Head of caudate nucleus (tissue), 42 donors: ENCODE data around the gene PDE1C.
"Not testable (repeated sequence)": the region's sequence is repeated elsewhere in the genome, so short reads cannot be mapped to it uniquely, and the experiment has no call there.

Experiments
- DNase-seq, 42 donors: peaks; one replicate each; pipeline versions ENCODE4 v3.0.0 to v3.0.0-alpha.2; 2020 to 2021; ENCODE audit warnings: mixed read lengths in 7 of 42
- intact Hi-C: fragments of 100-400 bp; cut with DNase I; formaldehyde crosslinking; loops from one replicate; pipeline ENCODE4 v1.15.0; 2022

Gene PDE1C

DNA sequence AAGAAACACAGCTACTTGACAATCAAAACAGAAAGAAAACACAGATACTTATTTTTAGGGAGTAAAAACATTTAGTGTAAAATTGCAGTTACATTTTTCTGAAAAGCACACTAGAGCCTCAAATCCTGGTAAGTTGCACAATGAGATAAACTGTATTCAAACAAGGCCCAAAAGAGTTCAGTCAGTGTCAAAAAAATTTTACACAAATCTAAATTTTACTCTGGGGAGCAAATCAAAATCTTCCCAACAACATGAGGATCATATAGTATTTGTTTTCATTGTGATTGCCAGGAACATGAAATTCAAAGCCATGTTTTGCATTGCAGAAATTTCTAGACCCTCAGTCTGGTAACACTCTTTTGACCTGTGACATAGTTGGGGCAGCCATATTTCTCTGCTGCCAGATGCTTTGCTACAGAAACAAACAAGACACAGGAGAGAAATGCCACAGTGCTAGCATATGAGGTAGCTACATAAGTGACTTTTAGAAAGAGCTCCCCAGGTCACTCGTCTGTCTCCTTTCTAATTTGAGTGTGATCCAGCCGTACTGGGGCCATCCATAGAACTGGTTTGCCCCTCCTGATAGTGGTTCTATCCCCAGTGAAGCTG, 49.6 kb downstream of the PDE1C start:
- intact Hi-C loops: no loop called here
- DNase-seq: no peak

DNA sequence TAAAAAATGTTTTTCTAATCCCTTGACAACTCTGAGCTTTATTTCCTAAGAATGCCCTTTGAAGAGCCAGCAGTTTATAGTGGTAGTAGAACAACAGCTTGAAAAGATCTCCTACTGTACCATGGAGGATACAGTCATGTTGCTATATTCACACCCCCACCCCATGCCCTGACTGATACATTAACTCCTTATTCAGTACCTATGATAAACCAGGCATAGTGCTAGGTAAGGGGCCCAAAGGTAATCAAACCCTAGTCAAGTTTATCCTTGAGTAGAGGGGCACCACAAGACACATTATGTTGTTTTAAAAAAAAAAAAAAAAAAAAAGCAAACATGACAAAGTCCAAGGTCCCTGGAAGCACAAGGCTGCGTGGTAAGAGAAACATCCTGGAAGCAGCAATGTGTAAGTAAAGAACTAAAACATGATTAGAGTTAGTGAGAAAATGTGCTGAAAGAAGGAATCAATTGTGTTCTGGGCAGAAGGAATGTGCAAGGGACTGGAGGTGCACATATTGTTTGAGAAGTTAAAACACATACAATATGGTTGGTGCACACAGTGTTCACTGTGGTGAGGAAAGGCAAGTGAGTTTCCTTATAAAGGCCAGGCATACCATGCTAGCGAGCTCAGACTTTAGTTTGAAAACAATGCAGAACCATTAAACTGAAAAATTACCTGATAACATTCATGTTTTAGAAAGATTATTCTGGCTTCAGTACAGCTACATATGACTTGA, 51.2 kb downstream of the PDE1C start:
- DNase-seq: no peak
- intact Hi-C loops: no loop called here

DNA sequence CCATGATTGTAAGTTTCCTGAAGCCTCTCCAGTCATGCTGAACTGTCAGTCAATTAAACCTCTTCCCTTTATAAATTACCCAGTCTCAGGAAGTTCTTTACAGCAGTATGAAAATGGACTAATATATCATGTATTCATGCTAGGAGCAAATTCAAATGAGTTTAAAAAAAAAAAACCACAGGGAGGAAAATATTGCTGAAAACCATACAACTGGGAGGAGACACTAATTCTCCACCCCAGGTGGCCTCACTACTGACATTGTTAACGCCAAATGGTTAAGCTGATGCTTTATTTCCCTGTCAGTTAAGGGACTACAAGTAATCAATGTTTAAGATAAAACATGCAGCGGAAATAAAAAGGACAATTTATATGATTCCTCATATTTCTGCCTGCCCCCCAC, 55.1 kb downstream of the PDE1C start:
- DNase-seq: no peak
- intact Hi-C loops: no loop called here

DNA sequence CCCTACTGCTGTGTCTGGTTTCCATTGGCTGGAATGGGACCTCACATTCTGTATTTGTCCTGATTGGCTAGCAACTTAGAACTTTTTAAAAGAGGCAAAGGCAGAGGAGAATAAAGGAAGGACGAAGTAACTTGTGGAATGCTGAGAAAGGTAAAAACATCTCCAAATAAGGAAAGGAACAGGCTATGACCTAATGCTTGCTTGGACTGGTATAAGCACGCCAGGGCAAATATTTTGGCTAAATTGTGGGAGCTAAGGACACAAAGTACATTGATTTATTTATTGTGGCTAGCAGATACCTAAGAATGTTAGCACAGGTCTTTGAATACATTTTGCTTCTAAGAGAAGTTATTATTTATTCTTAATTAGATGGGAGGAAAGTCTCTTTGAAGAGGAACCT, 56.7 kb downstream of the PDE1C start:
- intact Hi-C loops, DNase-seq: not testable (repeated sequence)

DNA sequence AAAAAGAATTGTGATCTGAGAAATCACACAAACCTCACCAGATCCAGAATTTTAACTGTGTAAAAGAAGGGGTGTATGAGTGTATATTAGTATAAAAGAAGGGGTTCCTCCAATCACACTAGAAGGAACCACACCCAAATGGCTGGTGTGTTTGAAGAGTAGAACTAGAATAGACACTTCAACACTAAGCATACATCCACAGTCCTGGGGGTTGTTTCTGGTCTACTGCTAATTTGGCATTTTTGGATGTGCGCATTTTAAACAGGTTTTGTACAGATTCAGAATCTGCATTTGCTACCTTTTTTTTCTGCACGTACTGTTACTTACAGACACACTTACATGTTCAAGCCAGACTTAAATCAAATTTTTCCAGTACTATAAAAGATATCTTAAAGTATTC, 64.6 kb downstream of the PDE1C start:
- intact Hi-C loops: no loop called here
- DNase-seq: no peak

DNA sequence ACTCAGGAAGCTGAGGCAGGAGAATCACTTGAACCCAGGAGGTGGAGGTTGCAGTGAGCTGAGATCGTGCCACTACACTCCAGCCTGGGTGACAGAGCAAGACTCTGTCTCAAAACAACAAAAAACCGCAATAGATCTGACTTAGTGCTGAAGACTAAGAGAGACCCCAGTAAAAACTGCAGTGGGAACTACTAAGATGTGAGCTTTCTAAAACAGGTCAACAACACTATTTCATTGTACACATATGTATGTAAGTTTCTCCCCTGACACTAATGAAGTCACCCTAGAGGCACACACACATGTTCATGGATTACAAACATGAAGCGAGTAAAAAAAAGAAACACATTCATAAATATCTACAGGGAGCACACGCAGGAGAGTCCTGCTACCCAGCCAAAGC, 68.3 kb downstream of the PDE1C start:
- DNase-seq: no peak
- intact Hi-C loops: no loop called here

DNA sequence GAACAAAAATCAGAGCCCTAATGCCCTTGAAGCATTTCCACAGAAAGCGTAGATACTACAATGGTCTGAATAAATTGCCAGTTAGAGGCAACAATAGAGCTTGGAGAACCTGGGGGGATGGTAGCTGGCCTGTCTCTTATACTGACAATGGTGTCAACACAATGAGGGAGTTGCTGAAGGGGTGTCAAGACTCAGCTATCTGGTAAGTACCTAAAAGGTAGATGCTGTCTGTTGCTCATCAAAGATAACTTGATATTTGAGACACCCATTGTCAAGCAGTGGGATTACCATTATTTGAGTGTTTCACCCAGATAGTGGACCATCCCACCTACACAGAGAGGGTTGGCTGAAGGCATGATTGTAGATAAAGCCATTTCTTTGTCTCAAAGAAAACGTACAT, 72.8 kb downstream of the PDE1C start:
- intact Hi-C loops: no loop called here
- no peak for DNase-seq

DNA sequence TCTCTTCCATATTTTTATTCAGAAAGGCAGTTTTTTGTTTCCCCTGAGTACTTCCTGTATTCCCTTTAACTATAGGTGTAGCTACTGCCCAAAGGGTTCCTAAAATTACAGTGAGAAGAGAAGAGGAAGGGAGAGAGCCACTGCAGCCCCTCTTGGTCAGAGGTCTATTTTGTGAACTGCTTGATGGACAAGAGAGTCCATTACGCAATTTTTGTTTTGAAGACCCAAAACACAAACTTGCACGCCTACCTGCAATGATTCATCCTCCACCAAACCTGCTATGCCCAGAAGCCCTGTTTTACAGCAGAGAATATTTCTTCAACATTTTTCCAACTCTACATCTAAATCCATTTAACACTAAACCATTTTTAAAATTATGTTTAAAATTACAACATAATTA, 75.1 kb downstream of the PDE1C start:
- no peak for DNase-seq
- intact Hi-C loops: no loop called here

DNA sequence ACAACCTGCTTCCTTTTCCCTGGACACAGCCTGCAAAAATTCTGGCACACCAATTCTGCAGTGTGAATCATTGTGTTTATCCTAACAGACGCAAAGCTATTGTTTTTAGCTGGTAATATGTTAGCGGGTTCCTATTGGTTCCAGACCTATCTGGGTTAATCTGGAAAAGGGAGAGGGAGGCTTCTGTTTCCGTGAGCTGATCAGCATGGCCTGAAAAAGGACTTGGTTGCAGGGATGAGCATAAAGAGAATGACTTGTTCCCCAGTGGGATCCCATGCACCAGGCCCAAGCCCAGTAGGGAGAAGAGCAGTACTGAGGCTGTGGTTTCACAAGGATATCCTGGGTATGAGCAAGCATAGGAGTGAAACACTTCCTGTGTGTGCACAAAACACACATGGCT, 78.4 kb downstream of the PDE1C start:
- no peak for DNase-seq
- intact Hi-C loops: no loop called here

DNA sequence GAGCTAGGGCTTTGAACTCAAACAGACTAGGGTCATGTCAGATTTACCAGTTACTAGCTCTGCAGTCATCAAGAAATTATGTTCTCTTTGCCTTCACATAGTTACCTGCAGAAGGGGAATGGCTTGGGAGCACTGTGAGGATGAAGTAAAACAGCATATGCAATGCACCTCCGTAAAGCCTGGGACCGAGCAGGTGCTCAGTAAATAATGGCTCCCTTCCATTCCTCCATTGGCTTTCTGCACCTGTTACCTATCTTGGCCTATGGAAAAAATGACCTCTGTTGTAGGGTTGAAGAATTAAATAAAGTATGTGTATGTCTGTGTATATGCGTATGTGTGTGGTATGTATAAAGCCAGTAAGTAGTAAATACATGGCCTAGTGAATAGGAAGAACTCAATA, 78.8 kb downstream of the PDE1C start:
- DNase-seq: no peak
- intact Hi-C loops: no loop called here

DNA sequence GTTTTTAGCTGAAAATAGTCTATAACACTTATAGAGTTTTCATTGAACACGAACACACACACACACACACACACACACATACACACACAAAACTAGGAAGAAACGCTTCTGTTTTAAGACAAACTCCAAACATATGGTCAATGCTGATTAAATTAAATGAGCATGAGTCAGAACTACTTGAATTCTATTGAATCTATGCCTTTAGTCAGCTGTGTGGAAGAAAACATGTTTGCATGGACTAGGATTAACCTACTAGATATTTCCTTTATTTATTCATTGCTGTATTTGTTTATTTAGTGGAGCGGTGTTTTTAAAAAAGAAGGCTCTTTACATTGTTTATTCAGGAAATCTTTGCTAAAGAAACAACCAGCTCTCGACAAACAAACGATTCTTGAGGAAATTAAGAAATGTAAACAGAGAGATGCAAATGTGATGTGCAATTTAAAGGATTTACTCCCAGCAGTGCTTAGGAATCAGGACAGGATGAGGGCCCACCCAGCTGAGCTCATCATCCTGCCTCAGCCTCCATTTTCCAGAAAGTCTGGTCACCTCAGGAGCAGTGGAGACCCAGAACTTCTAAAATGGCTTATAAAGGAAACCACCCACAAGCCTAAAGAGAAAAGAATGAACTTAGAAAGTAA, 83.2 kb downstream of the PDE1C start:
- intact Hi-C loops: no loop called here
- no peak for DNase-seq

DNA sequence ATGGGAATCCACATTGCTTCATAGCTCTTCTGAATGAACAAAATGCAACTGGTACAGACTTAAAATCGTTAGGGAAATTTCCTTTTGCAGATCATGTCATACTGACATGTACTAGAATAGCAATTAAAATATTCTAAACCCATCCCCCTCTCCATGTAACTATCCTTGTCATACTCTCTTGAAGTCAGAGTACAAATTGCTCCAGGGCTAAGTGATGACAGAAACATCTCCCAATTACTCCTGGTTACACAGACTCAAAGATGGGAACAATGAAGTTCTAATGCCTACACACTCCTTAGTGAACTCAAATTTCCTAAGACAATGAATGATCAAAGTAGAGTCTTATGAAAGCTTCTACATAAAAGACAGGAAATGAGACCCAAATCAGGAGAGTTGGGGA, 87.2 kb downstream of the PDE1C start:
- intact Hi-C loops: no loop called here
- peak in 2 of 42 donors; percentile 18 to 51 for DNase-seq

DNA sequence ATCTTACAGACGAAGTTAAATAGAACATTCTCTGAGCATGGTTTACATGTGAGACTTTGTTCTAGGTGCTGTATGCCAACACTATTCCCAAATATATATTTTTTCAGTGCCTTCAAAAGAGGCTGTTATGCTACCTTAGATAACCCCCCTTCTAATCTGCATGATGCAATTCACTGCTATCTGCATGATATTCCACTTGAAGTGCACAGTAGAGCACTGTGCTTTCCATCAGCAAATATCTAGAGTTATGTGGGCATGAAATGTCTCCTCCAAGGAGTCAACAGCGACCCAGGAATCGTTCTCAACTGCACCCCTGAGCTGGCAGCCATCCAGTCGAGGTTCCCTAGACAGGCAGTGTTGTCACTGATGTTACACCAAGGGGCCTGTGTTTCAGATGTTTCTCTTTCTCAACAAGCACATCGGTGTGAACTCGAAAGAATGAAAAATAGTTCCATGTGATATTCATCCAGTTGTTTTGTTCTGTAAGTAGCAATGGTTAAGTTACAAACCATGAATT, 88.3 kb downstream of the PDE1C start:
- DNase-seq: no peak
- intact Hi-C loops: no loop called here

DNA sequence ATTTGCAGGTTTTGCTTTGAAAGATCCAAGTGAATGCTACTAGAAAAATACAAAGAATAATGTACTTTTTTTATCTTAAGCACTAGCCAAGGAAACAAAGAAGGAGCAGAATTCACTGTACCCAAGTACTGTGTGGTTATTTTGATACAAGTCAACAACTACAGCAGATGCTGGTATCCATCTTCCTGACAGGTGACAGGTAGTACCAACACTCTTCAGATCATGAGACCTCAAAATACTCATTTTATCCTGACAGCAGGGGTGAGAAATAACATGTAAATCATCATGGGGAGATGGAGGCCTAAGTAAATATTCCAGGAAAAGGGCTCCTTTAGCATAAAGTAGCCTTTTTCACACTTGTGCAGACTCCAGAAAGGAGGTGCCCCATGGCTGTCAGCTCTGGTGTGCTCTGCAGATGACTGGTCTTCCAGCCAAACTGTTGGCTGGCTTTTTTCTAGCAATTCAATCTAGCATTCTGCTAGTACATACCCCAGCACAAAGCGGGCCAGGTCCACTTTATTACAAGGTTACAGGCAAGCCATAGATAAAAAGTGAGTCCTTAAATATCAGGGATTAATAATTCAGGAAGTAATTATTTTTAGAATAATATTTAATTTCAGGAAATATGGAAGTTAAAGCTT, 90.4 kb downstream of the PDE1C start:
- intact Hi-C loops: no loop called here
- DNase-seq: no peak

DNA sequence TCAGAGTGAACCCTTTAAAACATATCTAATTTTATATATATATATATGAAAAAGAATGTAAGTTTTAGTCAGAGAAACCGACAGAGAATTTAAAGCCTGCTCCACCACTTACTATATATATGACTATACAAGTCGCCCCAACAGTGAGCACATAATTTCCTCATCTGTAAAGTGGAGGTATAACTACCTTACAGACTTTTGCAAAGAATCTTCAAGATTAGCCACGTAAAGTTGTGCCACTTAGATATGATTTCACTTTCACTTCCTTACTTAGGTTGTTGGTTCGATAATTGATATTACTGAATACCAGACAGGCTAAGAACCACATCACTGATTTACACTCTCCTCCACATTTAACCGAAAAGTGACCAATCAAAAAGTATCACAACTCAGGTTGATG, 94.7 kb downstream of the PDE1C start:
- DNase-seq: no peak
- intact Hi-C loops: no loop called here

DNA sequence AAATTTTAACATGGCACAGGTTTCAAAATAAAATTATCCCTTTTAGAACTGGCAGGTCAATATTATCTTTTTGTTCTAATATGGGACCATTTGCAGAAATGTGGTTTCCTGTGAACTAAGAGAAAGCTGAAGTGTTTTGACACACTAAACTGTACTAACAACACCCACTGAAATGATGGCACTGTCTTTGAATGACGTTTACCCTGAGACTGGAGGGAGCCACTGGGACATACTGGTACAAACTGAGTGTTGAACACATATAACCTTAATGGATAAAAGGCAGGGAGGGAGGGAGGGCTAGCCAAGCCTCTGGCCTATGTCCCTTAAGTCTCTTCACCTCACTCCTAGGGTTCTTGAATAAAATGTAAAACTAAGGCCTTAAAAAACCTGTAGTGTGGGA, 95.9 kb downstream of the PDE1C start:
- intact Hi-C loops: no loop called here
- no peak for DNase-seq

DNA sequence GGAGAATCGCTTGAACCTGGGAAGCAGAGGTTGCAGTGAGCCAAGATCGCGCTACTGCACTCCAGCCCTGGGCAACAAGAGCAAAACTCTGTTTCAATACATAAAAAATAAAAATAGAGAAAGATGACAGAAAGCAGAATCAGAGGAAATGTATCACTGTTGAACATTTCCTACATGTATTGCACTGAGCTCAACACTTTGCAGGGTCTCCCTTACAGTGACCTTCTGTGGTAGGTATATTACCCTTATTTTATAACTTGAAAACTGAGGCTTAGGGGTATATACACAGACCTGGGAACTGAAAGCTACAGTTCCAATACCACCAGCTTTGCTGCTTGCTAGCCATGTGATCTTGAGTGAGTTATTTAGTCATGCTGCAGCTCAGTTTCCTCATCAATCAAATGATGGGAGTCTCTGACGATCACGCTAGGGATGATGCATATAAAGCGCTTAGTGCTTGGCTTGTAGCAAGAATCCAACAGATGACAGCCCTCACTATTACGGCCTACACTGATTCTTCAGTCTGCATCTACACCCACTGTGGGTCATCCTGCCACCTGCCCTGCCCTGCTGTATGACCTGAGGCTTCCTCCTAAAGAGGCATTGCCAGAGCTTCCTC, 99.0 kb downstream of the PDE1C start:
- no peak for DNase-seq
- intact Hi-C loops: no loop called here

DNA sequence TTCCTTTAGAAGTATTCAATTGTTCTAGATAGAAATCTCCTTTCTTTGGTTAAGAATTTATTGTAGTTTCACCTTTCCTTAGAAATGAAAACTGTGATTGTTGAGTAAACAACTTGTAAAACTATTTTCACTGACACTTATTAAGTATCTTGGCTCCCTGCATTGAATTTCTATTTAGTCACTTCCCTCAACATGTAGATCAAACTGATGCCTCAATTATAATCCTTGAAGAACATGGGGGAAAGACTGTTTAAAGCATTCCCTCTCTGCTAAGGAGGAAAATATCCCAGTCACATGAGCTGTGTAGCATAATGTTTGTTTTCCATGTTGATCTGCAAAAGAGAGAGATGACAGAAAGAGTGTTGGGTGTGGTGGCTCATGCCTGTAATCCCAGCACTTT, 99.7 kb downstream of the PDE1C start:
- no peak for DNase-seq
- intact Hi-C loops: no loop called here

DNA sequence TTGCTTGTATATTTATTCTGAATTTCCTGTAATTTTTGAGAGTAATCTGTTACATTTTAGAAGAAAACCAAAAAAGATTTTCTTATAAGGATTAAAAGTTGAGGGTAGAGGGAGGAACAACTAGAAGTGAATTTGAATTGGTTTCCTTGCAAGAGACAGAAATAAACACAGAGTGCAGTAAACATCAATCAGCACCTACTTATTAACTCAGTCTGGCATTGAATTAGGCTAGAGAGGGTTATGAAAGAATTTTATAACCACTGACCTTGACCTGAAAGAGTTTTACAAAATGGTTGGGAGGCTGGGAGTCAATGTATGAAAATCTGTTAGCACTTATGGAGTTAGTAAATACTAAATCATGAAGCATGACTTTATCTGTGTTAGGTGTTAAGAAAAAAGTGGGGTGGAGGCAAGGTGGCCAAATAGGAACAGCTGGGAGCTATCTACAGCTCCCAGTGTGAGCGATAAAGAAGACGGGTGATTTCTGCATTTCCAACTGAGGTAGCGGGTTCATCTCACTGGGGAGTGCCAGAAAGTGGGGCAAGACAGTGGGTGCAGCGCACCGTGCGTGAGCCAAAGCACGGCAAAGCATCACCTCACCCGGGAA, 106.5 kb downstream of the PDE1C start:
- no peak for DNase-seq
- intact Hi-C loops: no loop called here
